ENCODE measurements around the gene FMN1.

FMN1 gene

DNA sequence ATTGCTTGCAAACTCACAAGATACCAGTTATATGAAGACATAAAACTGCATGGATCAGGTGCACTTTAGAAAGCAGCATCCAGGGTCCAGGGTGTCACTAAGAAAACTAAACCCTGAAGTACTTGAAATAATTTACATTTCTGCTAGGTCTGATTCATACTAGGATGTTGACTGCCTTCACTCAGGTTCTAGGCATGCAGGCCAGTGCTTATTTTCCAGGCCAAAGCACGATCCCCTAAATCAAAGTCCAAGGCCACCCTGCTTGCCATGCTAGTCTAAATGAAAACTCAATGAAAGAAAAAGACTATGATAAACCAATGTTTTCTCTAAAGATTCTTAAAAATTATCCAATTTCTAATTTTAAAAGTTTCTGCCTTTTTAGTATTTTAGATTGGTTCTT, 427.3 kb downstream of the FMN1 start:
- 100% methylated on average over 1 of the region's 1 CpG for WGBS, 2 experiments
- no peaks in the 10 kb centered on the region for H3K4me1 ChIP-seq (ENCODE audit: control insufficient read depth, insufficient read depth, low read length)
- H3K4me3 ChIP-seq (ENCODE audit: insufficient read depth, low read depth, low read length): no peak overlapping the region
- no peaks in the 10 kb centered on the region for H3K9me3 ChIP-seq (ENCODE audit: control insufficient read depth, low read length)
- H3K27ac ChIP-seq (ENCODE audit: insufficient read depth, low read depth, low read length, poor library complexity, severe bottlenecking): no peak overlapping the region
- H3K36me3 ChIP-seq (ENCODE audit: control insufficient read depth, insufficient read depth, low read length): no peaks in the 10 kb centered on the region
- no peaks in the 10 kb centered on the region for H3K27me3 ChIP-seq (ENCODE audit: control insufficient read depth, insufficient read depth, low read length, poor library complexity, severe bottlenecking)

GRCh38 chr15:32766101-32766500, 428.4 kb downstream of the FMN1 start:
- no peaks in the 10 kb centered on the region for H3K9me3 ChIP-seq (ENCODE audit: control insufficient read depth, low read length)
- no peak overlapping the region for H3K27ac ChIP-seq (ENCODE audit: insufficient read depth, low read depth, low read length, poor library complexity, severe bottlenecking)
- WGBS, 2 experiments: 58 to 67% methylated on average over 3 of the region's 3 CpGs
- H3K4me3 ChIP-seq (ENCODE audit: insufficient read depth, low read depth, low read length): no peak overlapping the region
- no peaks in the 10 kb centered on the region for H3K36me3 ChIP-seq (ENCODE audit: control insufficient read depth, insufficient read depth, low read length)
- H3K27me3 ChIP-seq (ENCODE audit: control insufficient read depth, insufficient read depth, low read length, poor library complexity, severe bottlenecking): no peaks in the 10 kb centered on the region
- no peaks in the 10 kb centered on the region for H3K4me1 ChIP-seq (ENCODE audit: control insufficient read depth, insufficient read depth, low read length)

DNA sequence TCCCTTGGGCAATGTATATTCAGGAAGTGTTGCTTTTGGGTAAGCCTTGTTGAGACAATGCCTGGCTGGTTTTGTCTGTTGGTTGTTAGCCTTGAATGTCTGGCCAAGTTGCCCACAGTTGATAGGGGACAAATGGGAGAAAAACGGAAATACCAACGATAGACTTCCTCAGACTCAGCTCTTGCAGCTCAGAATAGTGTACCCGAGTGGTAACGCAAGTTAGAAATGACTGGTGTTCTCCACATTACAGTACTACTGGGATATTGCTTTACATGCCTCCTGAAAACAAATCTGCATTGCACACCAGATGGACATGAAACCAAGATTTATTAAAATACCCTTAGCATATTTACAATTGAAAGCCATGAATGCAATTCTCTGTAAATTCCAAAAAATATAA, 429.3 kb downstream of the FMN1 start:
- WGBS, 2 experiments: 67 to 71% methylated on average over 4 of the region's 4 CpGs
- Histone ChIP-seq H3K36me3 (ENCODE audit: control insufficient read depth, insufficient read depth, low read length) (no peaks in the 10 kb centered on the region), H3K27me3 (ENCODE audit: control insufficient read depth, insufficient read depth, low read length, poor library complexity, severe bottlenecking) (no peaks in the 10 kb centered on the region), H3K27ac (ENCODE audit: insufficient read depth, low read depth, low read length, poor library complexity, severe bottlenecking) (no peak overlapping the region), H3K4me1 (ENCODE audit: control insufficient read depth, insufficient read depth, low read length) (no peaks in the 10 kb centered on the region), H3K4me3 (ENCODE audit: insufficient read depth, low read depth, low read length) (no peak overlapping the region), H3K9me3 (ENCODE audit: control insufficient read depth, low read length) (no peaks in the 10 kb centered on the region)

DNA sequence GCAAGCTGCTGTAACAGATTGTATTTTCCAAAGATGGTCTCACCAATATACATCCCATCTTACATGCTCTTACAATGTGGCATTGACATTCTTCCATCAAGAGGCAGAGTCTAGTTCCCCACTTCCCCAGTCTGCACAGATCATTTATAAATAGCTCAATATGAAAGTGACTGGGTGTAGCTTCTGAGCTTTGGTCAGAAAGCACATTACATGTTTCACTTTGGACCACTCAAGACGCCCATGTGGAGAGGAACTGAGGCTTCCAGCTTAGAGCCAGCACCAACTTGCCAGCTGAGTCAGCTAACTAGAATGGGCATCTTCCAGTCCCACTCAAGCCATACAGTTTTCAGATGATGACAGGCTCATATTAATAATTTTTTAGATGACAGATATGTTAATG, 431.2 kb downstream of the FMN1 start:
- Histone ChIP-seq H3K27me3 (ENCODE audit: control insufficient read depth, insufficient read depth, low read length, poor library complexity, severe bottlenecking) (no peaks in the 10 kb centered on the region), H3K9me3 (ENCODE audit: control insufficient read depth, low read length) (no peaks in the 10 kb centered on the region), H3K4me1 (ENCODE audit: control insufficient read depth, insufficient read depth, low read length) (no peaks in the 10 kb centered on the region), H3K36me3 (ENCODE audit: control insufficient read depth, insufficient read depth, low read length) (no peaks in the 10 kb centered on the region), H3K27ac (ENCODE audit: insufficient read depth, low read depth, low read length, poor library complexity, severe bottlenecking) (no peak overlapping the region), H3K4me3 (ENCODE audit: insufficient read depth, low read depth, low read length) (no peak overlapping the region)
- WGBS, 2 experiments: 97 to 100% methylated on average over 1 of the region's 1 CpG

DNA sequence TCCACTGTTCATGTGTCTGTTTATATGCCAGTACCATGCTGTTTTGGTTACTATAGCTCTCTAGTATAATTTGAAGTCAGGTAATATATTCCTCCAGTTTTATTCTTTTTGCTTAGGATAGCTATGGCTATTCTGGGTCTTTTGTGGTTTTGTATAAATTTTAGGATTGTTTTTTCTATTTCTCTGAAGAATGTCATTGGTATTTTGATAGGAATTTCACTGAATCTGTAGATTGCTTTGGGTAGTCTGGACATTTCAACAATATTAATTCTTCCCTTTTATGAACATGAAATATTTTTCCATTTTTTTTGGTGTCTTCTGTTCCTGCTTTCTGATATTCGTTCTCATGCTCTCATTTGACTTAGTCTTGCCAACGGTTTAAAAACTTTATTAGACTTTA, 437.1 kb downstream of the FMN1 start:
- no peaks in the 10 kb centered on the region for H3K36me3 ChIP-seq (ENCODE audit: control insufficient read depth, insufficient read depth, low read length)
- H3K4me3 ChIP-seq (ENCODE audit: insufficient read depth, low read depth, low read length): no peak overlapping the region
- no peaks in the 10 kb centered on the region for H3K27me3 ChIP-seq (ENCODE audit: control insufficient read depth, insufficient read depth, low read length, poor library complexity, severe bottlenecking)
- no peaks in the 10 kb centered on the region for H3K9me3 ChIP-seq (ENCODE audit: control insufficient read depth, low read length)
- WGBS, 2 experiments: 75 to 100% methylated on average over 1 to 2 of the region's 2 CpGs
- H3K27ac ChIP-seq (ENCODE audit: insufficient read depth, low read depth, low read length, poor library complexity, severe bottlenecking): no peak overlapping the region
- H3K4me1 ChIP-seq (ENCODE audit: control insufficient read depth, insufficient read depth, low read length): no peaks in the 10 kb centered on the region

DNA sequence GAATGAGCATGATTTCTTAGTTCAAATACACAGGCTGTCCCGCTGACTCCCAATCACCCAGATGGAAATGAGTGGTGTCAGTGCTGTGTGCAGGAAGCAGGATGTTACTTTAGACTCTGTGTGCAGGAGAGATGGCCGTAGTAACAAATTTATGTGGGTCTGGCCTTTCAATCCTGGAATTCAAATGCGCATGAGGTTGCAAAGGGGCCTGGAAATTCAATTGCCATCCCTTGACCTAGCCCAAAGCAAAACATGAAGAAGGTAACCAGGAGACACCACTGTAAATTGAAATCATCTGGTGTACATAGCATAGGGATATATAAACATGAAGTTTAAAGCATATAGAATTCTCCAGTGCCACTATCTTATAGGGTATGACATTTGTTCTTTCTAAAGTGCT, 443.5 kb downstream of the FMN1 start:
- Histone ChIP-seq H3K9me3 (ENCODE audit: control insufficient read depth, low read length) (no peaks in the 10 kb centered on the region), H3K27me3 (ENCODE audit: control insufficient read depth, insufficient read depth, low read length, poor library complexity, severe bottlenecking) (no peaks in the 10 kb centered on the region), H3K36me3 (ENCODE audit: control insufficient read depth, insufficient read depth, low read length) (no peaks in the 10 kb centered on the region), H3K27ac (ENCODE audit: insufficient read depth, low read depth, low read length, poor library complexity, severe bottlenecking) (no peak overlapping the region), H3K4me1 (ENCODE audit: control insufficient read depth, insufficient read depth, low read length) (no peaks in the 10 kb centered on the region), H3K4me3 (ENCODE audit: insufficient read depth, low read depth, low read length) (no peak overlapping the region)
- WGBS, 2 experiments: 56 to 62% methylated on average over 3 of the region's 3 CpGs

GRCh38 chr15:32747921-32748342, 446.6 kb downstream of the FMN1 start:
- no peak overlapping the region for H3K4me3 ChIP-seq (ENCODE audit: insufficient read depth, low read depth, low read length)
- 92 to 96% methylated on average over 4 of the region's 4 CpGs for WGBS, 2 experiments
- H3K27me3 ChIP-seq (ENCODE audit: control insufficient read depth, insufficient read depth, low read length, poor library complexity, severe bottlenecking): no peaks in the 10 kb centered on the region
- H3K9me3 ChIP-seq (ENCODE audit: control insufficient read depth, low read length): no peaks in the 10 kb centered on the region
- H3K36me3 ChIP-seq (ENCODE audit: control insufficient read depth, insufficient read depth, low read length): no peaks in the 10 kb centered on the region
- no peak overlapping the region for H3K27ac ChIP-seq (ENCODE audit: insufficient read depth, low read depth, low read length, poor library complexity, severe bottlenecking)
- no peaks in the 10 kb centered on the region for H3K4me1 ChIP-seq (ENCODE audit: control insufficient read depth, insufficient read depth, low read length)

- 96 to 97% methylated on average over 2 to 4 of the region's 4 CpGs for WGBS, 2 experiments
- H3K27me3 ChIP-seq (ENCODE audit: control insufficient read depth, insufficient read depth, low read length, poor library complexity, severe bottlenecking): no peaks in the 10 kb centered on the region
- no peaks in the 10 kb centered on the region for H3K4me1 ChIP-seq (ENCODE audit: control insufficient read depth, insufficient read depth, low read length)
- H3K4me3 ChIP-seq (ENCODE audit: insufficient read depth, low read depth, low read length): no peak overlapping the region
- no peaks in the 10 kb centered on the region for H3K36me3 ChIP-seq (ENCODE audit: control insufficient read depth, insufficient read depth, low read length)
- no peak overlapping the region for H3K27ac ChIP-seq (ENCODE audit: insufficient read depth, low read depth, low read length, poor library complexity, severe bottlenecking)
- H3K9me3 ChIP-seq (ENCODE audit: control insufficient read depth, low read length): no peaks in the 10 kb centered on the region
These were observed 448.2 kb downstream of the FMN1 start for GRCh38 chr15:32746116-32746857.

GRCh38 chr15:32743411-32744140, 450.9 kb downstream of the FMN1 start:
- H3K27ac ChIP-seq (ENCODE audit: insufficient read depth, low read depth, low read length, poor library complexity, severe bottlenecking): no peak overlapping the region
- H3K4me3 ChIP-seq (ENCODE audit: insufficient read depth, low read depth, low read length): no peak overlapping the region
- peaks cover 2% of the 10 kb centered on the region for H3K9me3 ChIP-seq (ENCODE audit: control insufficient read depth, low read length)
- H3K36me3 ChIP-seq (ENCODE audit: control insufficient read depth, insufficient read depth, low read length): no peaks in the 10 kb centered on the region
- no peaks in the 10 kb centered on the region for H3K4me1 ChIP-seq (ENCODE audit: control insufficient read depth, insufficient read depth, low read length)
- 63 to 71% methylated on average over 4 to 5 of the region's 5 CpGs for WGBS, 2 experiments
- no peaks in the 10 kb centered on the region for H3K27me3 ChIP-seq (ENCODE audit: control insufficient read depth, insufficient read depth, low read length, poor library complexity, severe bottlenecking)

DNA sequence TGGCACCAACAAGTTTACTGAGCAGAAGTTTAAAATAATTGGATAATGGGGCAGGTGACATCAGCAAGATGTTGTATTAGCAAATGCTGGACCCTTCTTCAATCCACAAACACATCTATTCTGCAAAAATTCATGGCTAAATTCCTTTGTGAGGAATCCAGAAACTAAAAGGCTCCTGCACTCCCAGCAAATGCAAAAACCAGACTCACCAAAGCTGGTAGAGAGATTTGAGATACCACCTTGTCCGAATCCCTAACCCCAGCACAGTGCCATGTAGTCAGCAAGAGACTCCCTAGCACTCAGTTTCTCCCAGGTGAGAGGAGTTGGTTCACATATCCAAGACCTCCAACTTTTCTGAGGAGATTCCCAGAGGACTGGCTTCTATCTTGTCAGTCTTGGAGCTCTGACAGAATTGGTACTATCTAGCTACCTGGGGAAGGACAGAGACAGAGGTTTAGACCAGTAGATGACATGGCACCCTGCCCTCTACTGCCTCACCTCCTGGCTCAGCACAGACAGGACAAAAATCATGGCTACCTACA, 454.9 kb downstream of the FMN1 start:
- no peaks in the 10 kb centered on the region for H3K36me3 ChIP-seq (ENCODE audit: control insufficient read depth, insufficient read depth, low read length)
- no peaks in the 10 kb centered on the region for H3K27me3 ChIP-seq (ENCODE audit: control insufficient read depth, insufficient read depth, low read length, poor library complexity, severe bottlenecking)
- no peaks in the 10 kb centered on the region for H3K4me1 ChIP-seq (ENCODE audit: control insufficient read depth, insufficient read depth, low read length)
- H3K27ac ChIP-seq (ENCODE audit: insufficient read depth, low read depth, low read length, poor library complexity, severe bottlenecking): no peak overlapping the region
- 92 to 97% methylated on average over 1 of the region's 1 CpG for WGBS, 2 experiments
- H3K9me3 ChIP-seq (ENCODE audit: control insufficient read depth, low read length): peaks cover 2% of the 10 kb centered on the region
- H3K4me3 ChIP-seq (ENCODE audit: insufficient read depth, low read depth, low read length): no peak overlapping the region
